Activated CD4-positive, alpha-beta T cell treated with anti-CD3 and anti-CD28 coated beads, Interleukin-2, Interleukin-6, amounts not matched to agents 100 ng/mL and 50 ng/mL, durations not matched to agents 16 hours and 8 hours (primary cell): ENCODE data around the gene BNIP5.

ENCODE experiments used
- DNase-seq: peaks from one replicate; pipeline ENCODE4 v3.0.0-alpha.2; 2020

Gene BNIP5

DNA sequence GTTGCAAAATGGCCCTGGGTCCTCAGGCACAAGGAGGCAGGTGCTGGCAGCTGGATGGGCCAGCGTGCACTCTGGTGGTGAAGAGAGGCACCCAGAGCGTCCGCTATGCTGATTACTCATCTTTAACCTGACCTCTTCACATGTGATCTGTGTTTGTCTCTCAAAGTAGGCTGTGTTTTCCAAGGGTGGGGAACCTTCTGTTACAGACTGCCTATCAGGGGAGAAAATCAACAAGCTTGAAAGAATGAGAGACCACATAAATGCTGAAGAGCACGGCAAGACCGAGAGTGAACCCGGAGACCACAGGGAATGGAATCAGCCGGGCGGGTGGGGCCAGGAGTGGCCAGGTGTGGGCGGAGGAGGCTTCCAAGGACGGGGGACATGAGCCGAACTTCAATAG, 16.2 kb downstream of the BNIP5 start:
- DNase-seq: no peak

DNA sequence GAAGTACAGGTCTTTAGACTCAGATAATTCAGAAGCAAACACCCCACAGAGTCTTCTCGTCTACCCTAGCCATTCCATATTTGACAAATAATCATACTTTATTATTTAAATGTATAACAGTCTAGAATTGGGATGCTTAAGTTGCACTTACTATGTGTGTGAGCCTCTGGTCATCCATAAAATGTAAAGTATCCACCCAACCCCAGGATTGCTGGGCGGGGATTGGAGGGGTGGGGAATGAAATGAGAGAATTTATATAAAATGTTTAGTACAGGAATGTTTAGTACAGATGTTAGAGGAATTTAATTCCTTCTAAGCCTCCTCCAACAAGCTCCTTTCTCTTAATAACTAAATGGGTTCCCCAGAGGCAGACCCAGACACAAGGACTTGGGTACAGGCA, 16.9 kb downstream of the BNIP5 start:
- no peak for DNase-seq

- DNase-seq: no peak
Observed at GRCh38 chr6:36319436-36319762, 17.3 kb downstream of the BNIP5 start.

- DNase-seq: no peak
Observed at GRCh38 chr6:36318690-36319435, 17.8 kb downstream of the BNIP5 start.

DNA sequence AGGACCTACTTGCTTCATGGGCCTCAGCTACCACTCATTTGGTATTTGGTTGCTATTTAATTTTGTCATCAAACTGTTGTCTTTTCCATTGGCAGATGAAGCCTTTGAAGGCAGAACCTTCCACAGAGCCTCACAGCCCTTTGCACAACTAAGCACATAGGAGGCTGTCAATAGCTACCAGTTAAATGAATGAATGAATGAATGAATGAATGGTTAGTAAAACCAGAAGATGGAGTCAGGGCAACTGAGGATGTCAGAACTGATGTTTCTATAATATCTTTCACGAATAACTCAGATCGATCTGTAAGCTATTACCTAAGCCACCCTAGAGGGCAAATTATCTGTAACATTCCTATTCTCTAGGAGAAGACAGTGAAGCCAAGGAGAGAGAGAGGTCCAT, 19.1 kb downstream of the BNIP5 start:
- DNase-seq: no peak

GRCh38 chr6:36315921-36316320, 20.8 kb downstream of the BNIP5 start:
- no peak for DNase-seq

DNA sequence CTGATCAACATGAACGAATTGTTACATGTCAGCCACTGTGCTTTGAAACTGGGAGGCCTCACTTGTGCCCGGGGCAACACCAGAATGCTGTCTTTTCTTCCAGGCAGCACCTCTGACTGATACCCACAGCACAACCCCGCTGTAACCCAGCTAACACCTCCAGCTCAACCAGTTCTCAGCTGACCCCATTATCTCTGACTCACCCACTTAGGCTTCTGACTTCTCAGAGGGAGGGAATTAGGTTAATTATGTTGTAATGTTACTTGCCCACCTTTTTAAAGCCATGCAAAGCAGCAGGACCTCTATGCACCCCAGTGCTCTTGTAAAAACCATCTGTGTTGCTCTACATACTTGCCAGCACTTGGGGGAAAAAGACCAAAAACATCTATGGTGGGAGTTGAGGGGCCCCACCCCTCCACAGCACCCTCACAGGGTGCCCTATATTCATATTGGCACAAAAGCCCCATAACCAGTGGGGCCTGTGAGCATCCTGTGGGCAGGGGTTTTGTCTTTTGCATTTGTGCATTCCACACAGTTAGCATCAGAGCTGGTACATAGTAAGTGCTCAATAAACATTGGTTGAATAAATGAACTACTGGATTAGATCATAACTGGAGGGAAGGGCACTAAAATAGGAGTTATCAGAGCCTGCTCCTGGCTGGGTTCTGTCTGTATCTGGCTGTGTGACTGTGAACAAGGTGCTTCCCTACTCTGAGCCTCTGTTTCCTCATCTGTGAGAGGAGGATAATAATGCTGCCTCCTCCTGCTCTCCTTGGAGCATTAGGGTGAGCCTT, 22.3 kb downstream of the BNIP5 start:
- DNase-seq: no peak

DNA sequence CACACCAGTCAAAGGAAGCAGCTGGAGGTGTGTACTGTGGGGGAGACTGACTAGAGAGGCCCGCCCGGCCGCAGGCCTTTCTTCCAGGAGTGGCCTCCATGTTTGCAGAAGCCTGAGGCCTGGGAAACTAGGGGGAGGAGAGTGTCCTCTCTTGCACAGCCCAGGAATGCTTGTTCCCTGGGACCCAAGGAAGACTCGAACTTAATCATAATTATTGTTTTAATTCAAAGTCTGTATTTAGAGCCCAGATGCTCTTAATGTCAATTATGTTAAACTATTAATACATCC, 23.1 kb downstream of the BNIP5 start:
- DNase-seq: no peak

- no peak for DNase-seq
Observed at GRCh38 chr6:36312854-36313648, 23.6 kb downstream of the BNIP5 start.

GRCh38 chr6:36309900-36310299, 26.8 kb downstream of the BNIP5 start:
- no peak for DNase-seq

DNA sequence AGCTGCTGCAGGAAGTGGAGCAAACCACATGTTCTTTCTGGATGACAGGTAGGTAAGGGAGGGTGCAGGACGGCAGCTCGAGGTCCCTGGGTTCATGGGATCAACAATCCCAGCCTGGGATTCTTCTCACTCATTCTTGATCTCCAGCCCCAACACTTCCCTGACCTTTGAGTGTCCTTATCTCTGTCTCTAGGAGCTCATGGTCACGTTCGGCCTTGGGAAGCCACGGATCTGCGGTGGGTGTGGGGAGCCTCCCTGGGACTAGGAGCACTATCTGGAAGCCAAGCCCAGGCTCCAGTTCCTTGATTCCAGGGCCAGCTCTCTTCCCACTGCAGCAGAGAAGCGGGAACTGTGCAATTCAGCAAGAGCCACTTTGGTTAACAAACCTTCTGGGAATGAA, 27.5 kb downstream of the BNIP5 start:
- no peak for DNase-seq

GRCh38 chr6:36308514-36308913, 28.2 kb downstream of the BNIP5 start:
- no peak for DNase-seq

- no peak for DNase-seq
Observed at GRCh38 chr6:36306375-36306774, 30.3 kb downstream of the BNIP5 start.

DNA sequence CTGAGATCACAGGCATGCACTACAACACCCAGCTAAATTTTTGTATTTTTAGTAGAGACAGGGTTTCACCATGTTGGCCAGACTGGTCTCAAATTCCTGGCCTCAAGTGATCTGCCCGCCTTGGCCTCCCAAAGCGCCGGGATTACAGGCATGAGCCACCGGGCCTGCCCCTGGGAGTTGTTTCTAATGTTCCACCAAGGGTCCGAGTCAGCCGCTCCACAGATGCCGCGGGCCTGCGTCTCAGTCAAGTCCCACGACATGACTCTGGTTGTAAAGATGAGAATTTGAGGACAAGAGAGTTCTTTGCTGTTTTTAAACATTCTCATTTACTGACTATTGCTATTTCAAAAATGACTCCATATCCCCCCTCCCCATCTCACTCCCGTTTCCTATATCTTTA, 30.8 kb downstream of the BNIP5 start:
- no peak for DNase-seq

DNA sequence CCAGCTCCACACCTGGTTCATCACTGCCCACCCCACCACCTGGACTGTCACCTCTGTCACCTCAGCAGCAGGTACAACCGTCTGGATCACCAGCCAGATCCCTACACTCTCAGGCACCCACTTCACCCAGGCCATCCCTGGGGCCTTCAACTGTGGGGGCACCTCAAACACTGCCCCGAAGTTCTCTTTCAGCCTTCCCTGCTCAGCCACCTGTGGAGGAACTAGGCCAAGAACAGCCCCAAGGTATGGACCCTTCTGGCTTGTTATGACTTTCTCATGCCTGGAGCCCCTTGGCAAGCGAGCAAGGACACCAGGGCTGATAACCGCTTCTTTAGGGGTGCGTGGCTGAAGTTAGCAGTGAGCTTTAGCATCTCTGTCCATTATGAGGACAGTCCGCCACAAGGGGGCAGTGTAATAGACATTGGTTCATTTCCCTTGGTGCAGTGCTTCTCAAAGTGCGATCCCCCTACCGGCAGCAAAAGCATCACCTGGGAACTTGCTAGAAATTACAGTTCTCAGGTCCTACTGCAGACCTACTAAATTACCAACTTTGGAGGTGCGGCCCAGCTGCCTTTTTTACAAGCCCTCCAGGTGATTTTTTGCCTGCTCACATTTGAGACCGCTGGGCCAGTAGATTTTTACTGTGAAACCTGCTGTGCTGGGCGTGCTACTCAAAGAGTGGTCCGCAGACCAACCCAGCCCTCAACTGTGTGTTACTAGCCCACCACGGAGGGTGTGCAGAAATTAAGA, 34.3 kb downstream of the BNIP5 start:
- peak; percentile 95 for DNase-seq

GRCh38 chr6:36301781-36302180, 34.9 kb downstream of the BNIP5 start:
- DNase-seq: no peak

DNA sequence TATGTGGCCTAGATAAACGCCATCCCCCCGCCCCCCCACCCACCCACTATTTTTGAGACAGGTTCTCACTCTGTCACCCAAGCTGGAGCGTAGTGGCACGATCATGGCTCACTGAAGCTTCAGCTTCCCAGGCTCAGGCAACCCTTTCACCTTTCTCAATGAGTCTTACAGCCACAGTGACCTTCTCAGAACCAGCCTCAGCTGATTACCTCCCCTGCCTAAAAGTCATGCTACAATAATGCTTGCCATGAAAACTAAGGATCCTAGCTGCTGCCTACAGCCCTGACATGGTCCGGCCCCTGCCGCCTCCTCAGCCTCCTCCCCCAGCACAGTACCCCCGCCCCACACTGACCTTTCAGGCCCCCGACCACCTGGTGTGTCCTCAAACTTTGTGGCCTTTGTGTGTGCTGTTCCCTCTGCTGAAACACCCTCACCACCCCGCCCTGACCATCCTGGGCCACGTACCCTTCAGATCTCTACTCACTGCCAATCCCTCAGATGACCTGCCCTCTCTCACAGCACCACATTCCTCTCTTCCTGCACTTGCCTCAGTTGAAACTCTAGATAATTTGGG, 35.5 kb downstream of the BNIP5 start:
- DNase-seq: no peak

- DNase-seq: no peak
Observed at GRCh38 chr6:36298027-36298426, 38.7 kb downstream of the BNIP5 start.

- DNase-seq: no peak
Observed at GRCh38 chr6:36297511-36297910, 39.2 kb downstream of the BNIP5 start.

- DNase-seq: no peak
Observed at GRCh38 chr6:36297051-36297450, 39.6 kb downstream of the BNIP5 start.

DNA sequence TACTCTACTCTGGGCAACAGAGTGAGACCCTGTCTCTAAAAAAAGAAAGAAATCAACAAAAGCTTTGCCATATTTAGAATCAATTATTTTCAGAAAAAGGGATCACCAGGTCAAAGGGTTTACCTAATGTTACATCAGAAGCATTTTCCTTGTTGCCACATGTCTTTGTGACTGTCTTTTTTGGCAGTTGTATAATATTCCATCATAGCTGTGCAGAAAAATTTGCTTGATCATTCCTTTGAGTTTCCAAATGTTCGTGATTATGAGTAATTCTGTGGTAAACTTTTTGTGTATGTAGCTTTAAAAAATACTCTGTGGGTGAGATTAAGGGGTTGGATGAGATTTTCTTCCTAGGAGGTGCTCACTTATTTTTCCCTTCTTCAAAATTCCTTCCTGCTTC, 40.4 kb downstream of the BNIP5 start:
- DNase-seq: no peak

DNA sequence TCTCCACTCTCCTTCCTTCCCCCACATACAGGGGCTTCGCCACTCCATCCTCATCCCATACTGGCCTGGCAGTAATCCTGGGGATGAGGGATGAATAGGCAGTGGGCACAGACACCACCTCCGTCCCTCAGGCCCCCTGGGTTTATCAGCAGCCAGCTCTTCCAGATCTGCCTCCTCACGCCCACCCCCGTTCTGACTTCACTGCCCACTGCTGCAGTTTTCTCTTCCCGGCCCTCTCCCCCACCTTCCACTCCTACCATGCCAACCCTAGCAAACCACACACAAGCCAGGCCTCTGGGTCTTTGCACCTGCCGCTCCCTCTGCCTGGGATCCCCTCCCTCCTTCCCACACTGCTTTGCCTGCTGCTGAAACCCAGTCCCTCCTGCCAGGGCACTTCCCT, 44.5 kb downstream of the BNIP5 start:
- DNase-seq: no peak
